HepG2 (cell line): ENCODE results near the gene FBXO7. TPM values are rescaled to one million over a fixed set of nuclear protein-coding genes. Genes with fewer than 3 reads are reported as not detected.

Experiments used
- CBX5 ChIP-seq: sonication (generic); formaldehyde crosslinking; IDR thresholded peaks from 2 replicates; pipeline ENCODE4 v1.4.0; 2020; ENCODE audit warnings: missing genetic modification reagents, borderline replicate concordance
- EZH2 ChIP-seq: conservative IDR thresholded peaks from 2 replicates; pipeline ENCODE4 v1.6.1; 2012; ENCODE audit warnings: mild to moderate bottlenecking, low read depth, low read length, moderate library complexity
- IRF2 ChIP-seq: IDR thresholded peaks from 2 replicates; pipeline ENCODE4 v1.6.1; 2018; ENCODE audit warnings: missing genetic modification reagents, missing compliant biosample characterization
- KLF6 ChIP-seq: IDR thresholded peaks from 2 replicates; pipeline ENCODE4 v1.8.0; 2016; ENCODE audit warnings: missing biosample characterization, missing genetic modification reagents
- LCORL ChIP-seq, 2 experiments: fragments of 450-650 bp in 1 of 2; sonication (generic) in 1 of 2; formaldehyde crosslinking in 1 of 2; IDR thresholded peaks; 2 replicates each; pipeline versions ENCODE4 v1.5.0 to v1.6.1; 2017 to 2020; ENCODE audit warnings: antibody characterized with exemption in 1 of 2, missing genetic modification reagents in 1 of 2
- ONECUT2 ChIP-seq: sonication (generic); formaldehyde crosslinking; IDR thresholded peaks from 2 replicates; pipeline ENCODE4 v1.4.0; 2020; ENCODE audit warnings: missing genetic modification reagents
- PHF5A ChIP-seq: IDR thresholded peaks from one replicate; pipeline ENCODE4 v1.6.1; 2018; ENCODE audit warnings: low read depth, missing genetic modification reagents; ENCODE audit not compliant: unreplicated experiment
- TOPORS ChIP-seq: sonication (generic); formaldehyde crosslinking; IDR thresholded peaks from 2 replicates; pipeline ENCODE4 v1.8.0; 2023; ENCODE audit warnings: mild to moderate bottlenecking, missing genetic modification reagents
- ZFP36L1 ChIP-seq: sonication (generic); formaldehyde crosslinking; IDR thresholded peaks from 2 replicates; pipeline ENCODE4 v1.8.0; 2022; ENCODE audit warnings: mild to moderate bottlenecking, missing genetic modification reagents, moderate library complexity
- ZMYM4 ChIP-seq: sonication (generic); formaldehyde crosslinking; IDR thresholded peaks from 2 replicates; pipeline ENCODE4 v1.8.1; 2023; ENCODE audit warnings: mild to moderate bottlenecking, missing genetic modification reagents
- ZNF101 ChIP-seq: sonication (generic); formaldehyde crosslinking; IDR thresholded peaks from 2 replicates; pipeline ENCODE4 v1.4.0; 2020; ENCODE audit warnings: mild to moderate bottlenecking, low read depth, missing genetic modification reagents, borderline replicate concordance
- ZNF552 ChIP-seq: sonication (generic); formaldehyde crosslinking; IDR thresholded peaks from 2 replicates; pipeline ENCODE4 v1.9.0; 2022; ENCODE audit warnings: missing genetic modification reagents, mild to moderate bottlenecking, borderline replicate concordance
- ZNF614 ChIP-seq: IDR thresholded peaks from 2 replicates; pipeline ENCODE4 v1.6.1; 2018; ENCODE audit warnings: missing biosample characterization, missing genetic modification reagents, inconsistent platforms, borderline replicate concordance
- polyA plus RNA-seq, 8 experiments: library from polyadenylated mRNA; depleted of rRNA in 3 of 8; stranded (reverse) in 7 of 8; unstranded in 1 of 8; fragments of >200 nt; fragmentation: Illumina TruSeq in 4 of 8; extraction: Trizol in 4 of 8; gene quantifications; 2 replicates each; pipeline versions ENCODE4 v1.2.1 to v1.2.3, GENCODE V29; 2011 to 2016; ENCODE audit warnings: low read depth in 4 of 8, missing spikeins in 1 of 8, mixed read lengths in 1 of 8; ENCODE audit not compliant: insufficient read depth in 1 of 8
- total RNA-seq, 5 experiments: library from RNA; depleted of rRNA; stranded (reverse); fragments of >200 nt; fragmentation: Illumina TruSeq; extraction: Trizol; gene quantifications; 2 replicates each; pipeline ENCODE4 v1.2.3, GENCODE V29; 2016; ENCODE audit warnings: low read depth in 1 of 5
- TF ChIP-seq, protein P1 (sequence below): sonication (generic); formaldehyde crosslinking; IDR thresholded peaks from 2 replicates; pipeline ENCODE4 v1.5.1; 2020; ENCODE audit warnings: mild to moderate bottlenecking, moderate library complexity, missing genetic modification reagents
- TF ChIP-seq, protein P2 (sequence below): sonication (generic); formaldehyde crosslinking; IDR thresholded peaks from 2 replicates; pipeline ENCODE4 v1.4.0; 2020; ENCODE audit warnings: missing genetic modification reagents
- TF ChIP-seq, protein P3 (sequence below): sonication (generic); formaldehyde crosslinking; IDR thresholded peaks from 2 replicates; pipeline ENCODE4 v1.9.0; 2021; ENCODE audit warnings: missing genetic modification reagents, borderline replicate concordance
- TF ChIP-seq, protein P4 (sequence below): sonication (generic); formaldehyde crosslinking; IDR thresholded peaks from 2 replicates; pipeline ENCODE4 v1.4.0; 2020; ENCODE audit warnings: mild to moderate bottlenecking, missing genetic modification reagents
- TF ChIP-seq, protein P5 (sequence below): IDR thresholded peaks from 2 replicates; pipeline ENCODE4 v1.6.1; 2016; ENCODE audit warnings: low read depth, borderline replicate concordance

The FBXO7 gene
- total and polyA plus RNA-seq, 2 of the 13 experiments (the other 11 are each of a cell fraction or from before 2014, with no cell fraction given): 105 to 172 TPM

DNA sequence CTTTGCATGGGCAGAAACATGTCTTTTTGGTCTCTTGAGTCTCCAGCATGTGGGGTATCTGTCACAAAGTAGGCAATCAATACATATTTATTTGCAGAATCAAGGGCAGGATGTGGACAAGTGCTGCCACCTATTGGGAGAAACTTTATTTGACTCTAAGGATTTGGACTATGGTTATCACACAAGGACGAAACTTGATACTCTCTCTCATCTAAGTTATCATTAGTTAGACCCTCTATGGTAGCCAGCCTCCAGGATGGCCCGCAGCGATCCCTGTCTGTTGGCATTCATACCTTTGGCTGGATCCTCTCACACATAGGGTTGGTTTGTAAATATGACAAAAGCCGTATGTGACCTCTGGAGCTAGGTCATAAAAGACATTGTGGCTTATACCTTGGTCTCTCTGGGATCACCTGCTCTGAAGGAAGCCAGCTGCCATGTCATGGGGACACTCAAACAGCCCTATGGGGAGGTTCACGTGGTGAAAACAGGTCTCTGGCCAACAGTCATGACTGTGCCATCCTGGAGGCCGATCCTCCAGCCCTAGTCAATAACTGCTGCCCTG, 1.1 kb upstream of the FBXO7 start (continued):
- TF ChIP-seq, protein P1, sequence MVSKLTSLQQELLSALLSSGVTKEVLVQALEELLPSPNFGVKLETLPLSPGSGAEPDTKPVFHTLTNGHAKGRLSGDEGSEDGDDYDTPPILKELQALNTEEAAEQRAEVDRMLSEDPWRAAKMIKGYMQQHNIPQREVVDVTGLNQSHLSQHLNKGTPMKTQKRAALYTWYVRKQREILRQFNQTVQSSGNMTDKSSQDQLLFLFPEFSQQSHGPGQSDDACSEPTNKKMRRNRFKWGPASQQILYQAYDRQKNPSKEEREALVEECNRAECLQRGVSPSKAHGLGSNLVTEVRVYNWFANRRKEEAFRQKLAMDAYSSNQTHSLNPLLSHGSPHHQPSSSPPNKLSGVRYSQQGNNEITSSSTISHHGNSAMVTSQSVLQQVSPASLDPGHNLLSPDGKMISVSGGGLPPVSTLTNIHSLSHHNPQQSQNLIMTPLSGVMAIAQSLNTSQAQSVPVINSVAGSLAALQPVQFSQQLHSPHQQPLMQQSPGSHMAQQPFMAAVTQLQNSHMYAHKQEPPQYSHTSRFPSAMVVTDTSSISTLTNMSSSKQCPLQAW (CRISPR knock-in tag): 0 out of 2 replicates have a peak, but pooled peaks have one; percentile 29
- TF ChIP-seq, protein P2, sequence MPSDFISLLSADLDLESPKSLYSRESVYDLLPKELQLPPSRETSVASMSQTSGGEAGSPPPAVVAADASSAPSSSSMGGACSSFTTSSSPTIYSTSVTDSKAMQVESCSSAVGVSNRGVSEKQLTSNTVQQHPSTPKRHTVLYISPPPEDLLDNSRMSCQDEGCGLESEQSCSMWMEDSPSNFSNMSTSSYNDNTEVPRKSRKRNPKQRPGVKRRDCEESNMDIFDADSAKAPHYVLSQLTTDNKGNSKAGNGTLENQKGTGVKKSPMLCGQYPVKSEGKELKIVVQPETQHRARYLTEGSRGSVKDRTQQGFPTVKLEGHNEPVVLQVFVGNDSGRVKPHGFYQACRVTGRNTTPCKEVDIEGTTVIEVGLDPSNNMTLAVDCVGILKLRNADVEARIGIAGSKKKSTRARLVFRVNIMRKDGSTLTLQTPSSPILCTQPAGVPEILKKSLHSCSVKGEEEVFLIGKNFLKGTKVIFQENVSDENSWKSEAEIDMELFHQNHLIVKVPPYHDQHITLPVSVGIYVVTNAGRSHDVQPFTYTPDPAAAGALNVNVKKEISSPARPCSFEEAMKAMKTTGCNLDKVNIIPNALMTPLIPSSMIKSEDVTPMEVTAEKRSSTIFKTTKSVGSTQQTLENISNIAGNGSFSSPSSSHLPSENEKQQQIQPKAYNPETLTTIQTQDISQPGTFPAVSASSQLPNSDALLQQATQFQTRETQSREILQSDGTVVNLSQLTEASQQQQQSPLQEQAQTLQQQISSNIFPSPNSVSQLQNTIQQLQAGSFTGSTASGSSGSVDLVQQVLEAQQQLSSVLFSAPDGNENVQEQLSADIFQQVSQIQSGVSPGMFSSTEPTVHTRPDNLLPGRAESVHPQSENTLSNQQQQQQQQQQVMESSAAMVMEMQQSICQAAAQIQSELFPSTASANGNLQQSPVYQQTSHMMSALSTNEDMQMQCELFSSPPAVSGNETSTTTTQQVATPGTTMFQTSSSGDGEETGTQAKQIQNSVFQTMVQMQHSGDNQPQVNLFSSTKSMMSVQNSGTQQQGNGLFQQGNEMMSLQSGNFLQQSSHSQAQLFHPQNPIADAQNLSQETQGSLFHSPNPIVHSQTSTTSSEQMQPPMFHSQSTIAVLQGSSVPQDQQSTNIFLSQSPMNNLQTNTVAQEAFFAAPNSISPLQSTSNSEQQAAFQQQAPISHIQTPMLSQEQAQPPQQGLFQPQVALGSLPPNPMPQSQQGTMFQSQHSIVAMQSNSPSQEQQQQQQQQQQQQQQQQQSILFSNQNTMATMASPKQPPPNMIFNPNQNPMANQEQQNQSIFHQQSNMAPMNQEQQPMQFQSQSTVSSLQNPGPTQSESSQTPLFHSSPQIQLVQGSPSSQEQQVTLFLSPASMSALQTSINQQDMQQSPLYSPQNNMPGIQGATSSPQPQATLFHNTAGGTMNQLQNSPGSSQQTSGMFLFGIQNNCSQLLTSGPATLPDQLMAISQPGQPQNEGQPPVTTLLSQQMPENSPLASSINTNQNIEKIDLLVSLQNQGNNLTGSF (CRISPR knock-in tag): no peak
- no peak for TF ChIP-seq LCORL (IDR thresholded peaks at IDR 0.05)
- TF ChIP-seq LCORL (CRISPR knock-in tag; IDR thresholded peaks at IDR 0.05): peak; percentile 38; the same call in 1 of the 2 replicates
- TF ChIP-seq EZH2: no peak
- TF ChIP-seq, protein P3, sequence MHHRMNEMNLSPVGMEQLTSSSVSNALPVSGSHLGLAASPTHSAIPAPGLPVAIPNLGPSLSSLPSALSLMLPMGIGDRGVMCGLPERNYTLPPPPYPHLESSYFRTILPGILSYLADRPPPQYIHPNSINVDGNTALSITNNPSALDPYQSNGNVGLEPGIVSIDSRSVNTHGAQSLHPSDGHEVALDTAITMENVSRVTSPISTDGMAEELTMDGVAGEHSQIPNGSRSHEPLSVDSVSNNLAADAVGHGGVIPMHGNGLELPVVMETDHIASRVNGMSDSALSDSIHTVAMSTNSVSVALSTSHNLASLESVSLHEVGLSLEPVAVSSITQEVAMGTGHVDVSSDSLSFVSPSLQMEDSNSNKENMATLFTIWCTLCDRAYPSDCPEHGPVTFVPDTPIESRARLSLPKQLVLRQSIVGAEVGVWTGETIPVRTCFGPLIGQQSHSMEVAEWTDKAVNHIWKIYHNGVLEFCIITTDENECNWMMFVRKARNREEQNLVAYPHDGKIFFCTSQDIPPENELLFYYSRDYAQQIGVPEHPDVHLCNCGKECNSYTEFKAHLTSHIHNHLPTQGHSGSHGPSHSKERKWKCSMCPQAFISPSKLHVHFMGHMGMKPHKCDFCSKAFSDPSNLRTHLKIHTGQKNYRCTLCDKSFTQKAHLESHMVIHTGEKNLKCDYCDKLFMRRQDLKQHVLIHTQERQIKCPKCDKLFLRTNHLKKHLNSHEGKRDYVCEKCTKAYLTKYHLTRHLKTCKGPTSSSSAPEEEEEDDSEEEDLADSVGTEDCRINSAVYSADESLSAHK (CRISPR knock-in tag): no peak
- 0 out of 2 replicates have a peak, but pooled peaks have one; percentile 22 for TF ChIP-seq ZFP36L1
- TF ChIP-seq ZMYM4: no peak
- TF ChIP-seq ZNF552 (CRISPR knock-in tag): no peak
- peak; percentile 40 for TF ChIP-seq PHF5A (CRISPR knock-in tag)
- TF ChIP-seq, protein P4, sequence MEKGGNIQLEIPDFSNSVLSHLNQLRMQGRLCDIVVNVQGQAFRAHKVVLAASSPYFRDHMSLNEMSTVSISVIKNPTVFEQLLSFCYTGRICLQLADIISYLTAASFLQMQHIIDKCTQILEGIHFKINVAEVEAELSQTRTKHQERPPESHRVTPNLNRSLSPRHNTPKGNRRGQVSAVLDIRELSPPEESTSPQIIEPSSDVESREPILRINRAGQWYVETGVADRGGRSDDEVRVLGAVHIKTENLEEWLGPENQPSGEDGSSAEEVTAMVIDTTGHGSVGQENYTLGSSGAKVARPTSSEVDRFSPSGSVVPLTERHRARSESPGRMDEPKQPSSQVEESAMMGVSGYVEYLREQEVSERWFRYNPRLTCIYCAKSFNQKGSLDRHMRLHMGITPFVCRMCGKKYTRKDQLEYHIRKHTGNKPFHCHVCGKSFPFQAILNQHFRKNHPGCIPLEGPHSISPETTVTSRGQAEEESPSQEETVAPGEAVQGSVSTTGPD: no peak
- TF ChIP-seq, protein P5, sequence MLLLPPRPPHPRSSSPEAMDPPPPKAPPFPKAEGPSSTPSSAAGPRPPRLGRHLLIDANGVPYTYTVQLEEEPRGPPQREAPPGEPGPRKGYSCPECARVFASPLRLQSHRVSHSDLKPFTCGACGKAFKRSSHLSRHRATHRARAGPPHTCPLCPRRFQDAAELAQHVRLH (CRISPR knock-in tag): 0 out of 2 replicates have a peak, but pooled peaks have one; percentile 23
- TF ChIP-seq ZNF101 (CRISPR knock-in tag): no peak
- TF ChIP-seq ZNF614: 0 out of 2 replicates have a peak, but pooled peaks have one; percentile 26
- TF ChIP-seq CBX5 (CRISPR knock-in tag): peak; percentile 20; the same call in 1 of the 2 replicates
- TF ChIP-seq KLF6 (CRISPR knock-in tag): 0 out of 2 replicates have a peak, but pooled peaks have one; percentile 25
- TF ChIP-seq TOPORS (CRISPR knock-in tag): no peak
- TF ChIP-seq ONECUT2 (CRISPR knock-in tag): peak; percentile 85
- 0 out of 2 replicates have a peak, but pooled peaks have one; percentile 22 for TF ChIP-seq IRF2 (CRISPR knock-in tag)
